ENCODE data around the gene FAM25A.
"Not testable (repeated sequence)": the region's sequence is repeated elsewhere in the genome, so short reads cannot be mapped to it uniquely, and the experiment has no call there.

DNA sequence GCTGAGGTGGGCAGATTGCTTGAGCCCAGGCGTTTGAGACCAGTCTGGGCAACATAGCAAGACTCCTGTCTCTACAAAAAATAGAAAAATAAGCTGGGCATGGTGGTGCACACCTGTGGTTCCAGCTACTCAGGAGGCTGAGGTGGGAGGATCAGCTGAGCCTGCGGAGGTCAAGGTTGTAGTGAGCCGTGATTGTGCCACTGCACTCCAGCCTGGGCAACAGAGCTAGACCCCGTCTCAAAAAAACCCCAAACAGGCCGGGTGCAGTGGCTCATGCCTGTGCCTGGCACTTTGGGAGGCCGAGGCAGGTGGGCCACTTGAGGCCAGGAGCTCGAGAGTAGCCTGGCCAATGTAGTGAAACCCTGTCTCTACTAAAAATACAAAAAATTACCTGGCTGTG lies 23.5 kb downstream of the FAM25A start:
- TF ChIP-seq ZNF274 (IDR thresholded peaks at IDR 0.05; ENCODE audit: low read depth, low read length); SUZ12 (IDR thresholded peaks at IDR 0.05; ENCODE audit: extremely low read depth, insufficient read depth, insufficient read length); YY1 (IDR thresholded peaks at IDR 0.05; ENCODE audit: insufficient read depth, insufficient read length): not testable (repeated sequence)

All from NT2/D1 (cell line).